COLO668 (cell line): ENCODE results near the gene PPP2R3B.
"Not testable (repeated sequence)": the region's sequence is repeated elsewhere in the genome, so short reads cannot be mapped to it uniquely, and the experiment has no call there.

Source experiments
- DNase-seq: peaks from one replicate; lab custom pipeline; 2025; ENCODE audit not compliant: unreplicated experiment; lab: John Stamatoyannopoulos, UW

PPP2R3B gene

GRCh38 chrX:320126-320783 is 66.5 kb downstream of the PPP2R3B start:
- no peak for DNase-seq

- DNase-seq, result no peak
Measured at GRCh38 chrX:319579-320125, 67.1 kb downstream of the PPP2R3B start.

GRCh38 chrX:318739-319578 is 67.7 kb downstream of the PPP2R3B start, which contains the start of gene GTPBP6:
Gene GTPBP6 (minus strand): TSS chrX:318796. CDS start chrX:318787, 9 bp downstream.
- DNase-seq, result no peak

GRCh38 chrX:318068-318738 is 68.5 kb downstream of the PPP2R3B start:
- no peak for DNase-seq

- DNase-seq, result no peak
Measured at GRCh38 chrX:317424-318067, 69.2 kb downstream of the PPP2R3B start.

- no peak for DNase-seq
Measured at GRCh38 chrX:316351-317325, 70.1 kb downstream of the PPP2R3B start.

GRCh38 chrX:314781-315595 is 71.7 kb downstream of the PPP2R3B start:
- no peak for DNase-seq

- no peak for DNase-seq
Measured at GRCh38 chrX:314049-314448, 72.7 kb downstream of the PPP2R3B start.

- DNase-seq, result no peak
Measured at GRCh38 chrX:313546-313945, 73.2 kb downstream of the PPP2R3B start.

- DNase-seq, result no peak
Measured at GRCh38 chrX:312621-313331, 73.9 kb downstream of the PPP2R3B start.

- no peak for DNase-seq
Measured at GRCh38 chrX:311156-312129, 75.3 kb downstream of the PPP2R3B start.

- DNase-seq, result no peak
Measured at GRCh38 chrX:310621-311155, 76.0 kb downstream of the PPP2R3B start.

- no peak for DNase-seq
Measured at GRCh38 chrX:308821-309520, 77.7 kb downstream of the PPP2R3B start.

GRCh38 chrX:307261-308111 is 79.2 kb downstream of the PPP2R3B start:
- no peak for DNase-seq

GRCh38 chrX:306614-307251 is 80.0 kb downstream of the PPP2R3B start:
- DNase-seq, result not testable (repeated sequence)
